ENCODE measurements around the gene XYLT1. TPM values are rescaled to one million over a fixed set of nuclear protein-coding genes. Genes with fewer than 3 reads are reported as not detected.

XYLT1 gene
- total RNA-seq, 1 donor from 2014 or later: 1.6 TPM

GRCh38 chr16:17298238-17298637 is 172.5 kb downstream of the XYLT1 start:
- no peak for DNase-seq (ENCODE audit: low read depth)
- no peak for TF ChIP-seq CTCF (IDR thresholded peaks at IDR 0.05; ENCODE audit: insufficient read depth, low read length, poor library complexity, severe bottlenecking)
- no peaks in the 10 kb centered on the region for H3K27me3 ChIP-seq (ENCODE audit: control insufficient read depth, insufficient read depth, low read length)

GRCh38 chr16:17296431-17296830 is 174.3 kb downstream of the XYLT1 start:
- Histone ChIP-seq H3K27me3 (ENCODE audit: control insufficient read depth, insufficient read depth, low read length) (no peaks in the 10 kb centered on the region), H3K36me3 (ENCODE audit: control insufficient read depth, insufficient read depth, low read length) (no peaks in the 10 kb centered on the region), H3K4me3 (ENCODE audit: low read depth, low read length) (no peak overlapping the region)
- DNase-seq (ENCODE audit: low read depth): no peak
- TF ChIP-seq CTCF (IDR thresholded peaks at IDR 0.05; ENCODE audit: insufficient read depth, low read length, poor library complexity, severe bottlenecking): no peak

More at GRCh38 chr16:17298238-17298637, 172.5 kb downstream of the XYLT1 start:
- H3K4me3 ChIP-seq (ENCODE audit: low read depth, low read length): no peak overlapping the region
- no peaks in the 10 kb centered on the region for H3K36me3 ChIP-seq (ENCODE audit: control insufficient read depth, insufficient read depth, low read length)

GRCh38 chr16:17295948-17296347 is 174.8 kb downstream of the XYLT1 start:
- H3K27me3 ChIP-seq (ENCODE audit: control insufficient read depth, insufficient read depth, low read length): no peaks in the 10 kb centered on the region
- no peak for DNase-seq (ENCODE audit: low read depth)
- no peak for TF ChIP-seq CTCF (IDR thresholded peaks at IDR 0.05; ENCODE audit: insufficient read depth, low read length, poor library complexity, severe bottlenecking)
- H3K36me3 ChIP-seq (ENCODE audit: control insufficient read depth, insufficient read depth, low read length): no peaks in the 10 kb centered on the region
- H3K4me3 ChIP-seq (ENCODE audit: low read depth, low read length): no peak overlapping the region

GRCh38 chr16:17294856-17295255 is 175.9 kb downstream of the XYLT1 start:
- H3K27me3 ChIP-seq (ENCODE audit: control insufficient read depth, insufficient read depth, low read length): no peaks in the 10 kb centered on the region
- no peak for DNase-seq (ENCODE audit: low read depth)
- H3K4me3 ChIP-seq (ENCODE audit: low read depth, low read length): no peak overlapping the region
- no peak for TF ChIP-seq CTCF (IDR thresholded peaks at IDR 0.05; ENCODE audit: insufficient read depth, low read length, poor library complexity, severe bottlenecking)
- H3K36me3 ChIP-seq (ENCODE audit: control insufficient read depth, insufficient read depth, low read length): no peaks in the 10 kb centered on the region

GRCh38 chr16:17293813-17294558 is 176.8 kb downstream of the XYLT1 start:
- H3K4me3 ChIP-seq (ENCODE audit: low read depth, low read length): no peak overlapping the region
- no peak for TF ChIP-seq CTCF (IDR thresholded peaks at IDR 0.05; ENCODE audit: insufficient read depth, low read length, poor library complexity, severe bottlenecking)
- no peaks in the 10 kb centered on the region for H3K36me3 ChIP-seq (ENCODE audit: control insufficient read depth, insufficient read depth, low read length)
- DNase-seq (ENCODE audit: low read depth): no peak
- H3K27me3 ChIP-seq (ENCODE audit: control insufficient read depth, insufficient read depth, low read length): no peaks in the 10 kb centered on the region

GRCh38 chr16:17291289-17291688 is 179.5 kb downstream of the XYLT1 start:
- no peaks in the 10 kb centered on the region for H3K27me3 ChIP-seq (ENCODE audit: control insufficient read depth, insufficient read depth, low read length)

More at GRCh38 chr16:17291289-17291688, 179.5 kb downstream of the XYLT1 start:
- no peak for TF ChIP-seq CTCF (IDR thresholded peaks at IDR 0.05; ENCODE audit: insufficient read depth, low read length, poor library complexity, severe bottlenecking)
- H3K36me3 ChIP-seq (ENCODE audit: control insufficient read depth, insufficient read depth, low read length): no peaks in the 10 kb centered on the region
- DNase-seq (ENCODE audit: low read depth): no peak
- no peak overlapping the region for H3K4me3 ChIP-seq (ENCODE audit: low read depth, low read length)
